GM21737 (cell line): ENCODE results near the gene TGFBR2.
A peak's percentile ranks its signal among the peaks of the same experiment; 100 is the strongest.
"Not testable (repeated sequence)": the region's sequence is repeated elsewhere in the genome, so short reads cannot be mapped to it uniquely, and the experiment has no call there.

Experiments
- ATAC-seq: cut with Tn5 transposase; IDR thresholded peaks from one replicate; pipeline ENCODE4 v1.9.1; 2021; ENCODE audit warnings: mild to moderate bottlenecking, moderate library complexity; ENCODE audit not compliant: unreplicated experiment

Gene TGFBR2

DNA sequence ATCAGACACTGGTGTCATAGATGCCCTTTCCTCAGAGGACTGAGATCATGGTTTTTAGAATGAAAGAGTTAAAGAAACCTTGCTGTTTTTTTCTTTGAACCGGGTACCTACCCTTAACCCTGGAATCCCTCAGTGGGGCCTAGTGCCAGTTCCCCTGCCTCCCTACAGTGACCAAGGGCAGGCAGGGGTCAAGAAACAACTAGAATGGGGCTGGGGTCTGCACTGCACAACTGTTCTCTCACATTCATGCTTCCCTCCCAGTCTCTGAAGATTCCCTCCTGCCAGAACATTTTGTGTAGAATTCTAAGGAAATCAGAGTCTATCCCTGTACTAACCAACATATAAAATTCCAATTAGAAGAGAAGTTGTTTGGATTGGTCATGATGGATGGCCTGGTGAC, 47.9 kb downstream of the TGFBR2 start:
- ATAC-seq: no peak

DNA sequence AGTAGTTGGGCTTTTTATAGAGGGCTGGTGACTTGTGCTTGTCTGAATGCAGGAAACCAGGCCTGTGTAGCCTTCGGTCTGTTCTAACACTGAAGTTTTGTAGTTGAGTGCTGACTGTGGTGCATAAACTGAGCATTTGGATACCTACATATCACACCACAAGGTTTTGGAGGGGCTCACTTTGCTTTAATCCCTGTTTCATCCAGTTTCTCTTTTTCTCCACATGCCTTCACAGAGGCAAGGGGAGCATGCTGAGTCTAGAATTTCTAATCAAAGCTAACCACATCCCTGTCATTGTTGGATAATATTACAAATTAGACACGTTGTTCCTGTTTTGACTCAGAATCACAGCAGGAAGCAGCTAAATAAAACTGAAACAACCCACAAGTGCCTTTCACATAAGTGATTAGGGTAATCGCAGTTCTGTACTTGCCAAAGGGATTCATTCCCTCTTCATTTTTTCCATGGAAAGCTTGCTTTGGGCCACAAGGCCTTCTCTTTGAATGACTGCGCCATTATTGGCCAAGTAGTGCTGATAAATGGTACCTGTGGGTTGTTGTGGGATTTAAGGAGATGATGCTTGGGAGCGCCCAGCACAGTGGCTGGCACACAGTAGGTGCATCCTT, 48.9 kb downstream of the TGFBR2 start:
- ATAC-seq: no peak

DNA sequence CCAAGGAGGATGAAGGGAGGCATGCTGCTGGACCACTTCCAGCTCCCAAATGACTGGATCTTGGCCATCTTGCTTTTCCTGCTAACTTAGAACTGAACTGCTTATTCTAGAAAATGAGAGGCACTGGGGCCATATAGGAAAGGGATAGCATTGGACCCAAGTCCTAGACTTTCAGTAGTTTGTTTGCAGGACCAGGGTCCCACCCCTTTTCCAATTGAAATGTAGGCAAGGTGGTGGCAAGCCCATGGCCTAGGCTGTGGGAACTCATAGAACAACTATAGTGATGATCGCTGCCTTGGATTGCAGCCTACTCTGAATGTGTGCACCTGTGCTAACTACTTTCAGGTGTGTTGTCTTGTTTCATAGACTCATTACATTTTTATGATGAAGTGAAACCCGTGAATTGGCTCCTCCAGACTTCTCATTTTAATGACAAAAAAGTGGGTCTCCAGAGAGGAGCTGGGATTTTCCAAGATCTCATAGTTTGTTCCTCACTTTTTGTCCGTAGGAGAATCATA, 50.3 kb downstream of the TGFBR2 start:
- no peak for ATAC-seq

DNA sequence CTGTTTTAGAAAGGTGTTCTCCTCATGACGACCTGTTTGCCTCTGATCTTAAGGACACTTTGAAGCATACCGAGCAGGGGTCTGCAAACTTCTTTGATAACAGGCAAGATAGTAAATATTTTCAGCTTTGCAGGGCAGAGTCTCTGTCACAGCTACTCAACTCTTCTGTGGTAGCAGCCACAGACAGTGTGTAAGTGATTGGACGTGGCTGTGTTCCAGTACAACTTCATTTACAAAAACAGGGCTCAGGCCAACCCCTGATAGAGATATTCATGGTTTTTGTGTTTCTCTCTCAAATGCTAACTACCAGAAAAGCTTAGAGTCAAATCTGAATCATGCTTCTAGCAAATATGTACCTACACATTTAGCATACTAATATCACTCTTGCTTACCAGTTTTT, 51.5 kb downstream of the TGFBR2 start:
- peak; percentile 18 for ATAC-seq

DNA sequence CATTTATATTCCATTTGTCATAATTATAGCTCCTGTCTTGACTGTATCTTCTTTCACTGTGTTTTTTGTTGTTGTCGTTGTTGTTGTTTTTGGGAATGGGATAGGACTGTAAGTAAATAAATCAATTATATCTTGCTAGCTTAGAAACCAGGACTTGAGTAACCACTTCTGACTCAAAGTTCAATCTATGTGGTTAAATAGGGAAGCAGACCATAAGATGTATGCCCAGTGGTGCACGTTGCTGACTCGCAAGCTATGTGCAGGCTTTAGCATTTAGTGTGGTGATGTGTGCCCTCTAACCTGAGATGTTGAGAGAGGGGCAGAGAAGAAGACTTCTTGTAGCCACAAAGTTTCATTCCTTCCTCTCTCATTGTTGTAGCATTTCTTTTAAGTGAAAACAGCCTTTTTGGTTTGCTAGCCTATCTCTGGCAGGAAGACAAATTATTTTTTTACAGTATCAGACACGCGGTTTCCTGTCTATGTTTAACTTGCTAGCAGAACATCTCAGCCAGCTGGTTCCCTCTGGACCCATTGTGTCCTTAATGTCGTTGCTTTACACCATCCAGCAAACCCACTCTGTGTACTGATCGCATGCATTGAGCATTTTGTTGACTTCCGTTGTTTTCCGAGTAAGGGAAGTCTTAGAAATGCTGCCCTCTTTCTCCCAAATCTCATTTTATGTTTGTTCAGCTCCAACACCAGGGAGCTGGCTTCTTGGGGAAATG, 52.1 kb downstream of the TGFBR2 start:
- peak; percentile 93 for ATAC-seq

DNA sequence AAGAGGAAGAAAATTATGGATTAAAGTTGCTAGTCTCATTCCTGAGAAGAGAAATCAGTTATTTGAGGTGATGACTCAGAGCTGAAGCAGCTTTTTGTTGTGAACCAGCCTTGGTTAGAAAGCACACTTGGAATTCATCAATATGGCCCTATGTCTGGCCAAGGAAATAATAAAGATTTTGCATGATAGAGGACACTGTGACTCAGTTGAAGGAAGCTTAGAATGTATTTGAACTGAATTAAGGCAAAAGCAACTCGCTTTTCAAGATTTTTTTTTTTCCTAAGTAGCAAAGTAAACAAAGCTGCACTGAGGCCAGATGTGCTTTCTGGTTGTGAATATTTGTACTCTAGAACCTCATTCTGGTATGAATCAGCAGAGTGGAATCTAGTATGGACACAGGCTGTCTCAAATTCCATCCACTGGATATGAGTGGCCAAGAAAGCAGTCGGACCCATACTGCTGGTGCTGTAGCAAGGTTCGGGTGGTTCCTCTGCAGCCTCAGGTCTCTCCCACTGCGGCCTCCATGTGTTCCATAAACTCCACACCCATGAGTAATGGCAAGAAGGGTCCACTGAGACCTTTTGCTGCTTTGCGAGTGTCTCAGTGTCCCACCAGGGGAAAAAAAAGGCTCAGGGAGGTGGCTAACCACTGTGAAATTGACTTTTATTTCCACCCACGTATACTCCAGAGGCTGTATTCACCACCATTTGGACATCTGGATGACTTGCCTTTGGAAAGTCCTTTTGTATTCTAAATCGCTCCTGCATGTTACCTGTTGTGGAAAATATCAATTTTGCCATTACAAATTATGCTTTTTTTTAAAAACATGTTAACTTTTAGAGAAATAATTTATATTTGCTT, 53.1 kb downstream of the TGFBR2 start:
- ATAC-seq: no peak

DNA sequence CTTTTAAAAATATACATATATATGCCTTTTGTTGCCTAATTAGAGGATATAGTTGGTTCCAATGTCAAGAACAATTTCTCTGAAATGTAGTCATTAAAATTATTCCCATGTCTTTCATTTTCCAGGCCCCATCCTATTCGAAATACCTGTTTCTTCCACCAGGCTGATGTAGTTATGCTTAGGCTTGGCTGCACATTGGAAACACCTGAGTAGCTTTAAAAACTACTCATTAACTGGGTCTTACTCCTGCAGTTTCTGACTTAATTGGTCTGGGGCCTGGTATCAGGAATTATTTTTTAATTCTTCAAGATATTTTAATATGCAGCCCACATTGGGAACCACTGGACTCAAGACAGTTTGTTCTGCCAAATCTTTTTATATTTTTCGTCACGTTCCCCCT, 53.7 kb downstream of the TGFBR2 start:
- ATAC-seq: no peak

DNA sequence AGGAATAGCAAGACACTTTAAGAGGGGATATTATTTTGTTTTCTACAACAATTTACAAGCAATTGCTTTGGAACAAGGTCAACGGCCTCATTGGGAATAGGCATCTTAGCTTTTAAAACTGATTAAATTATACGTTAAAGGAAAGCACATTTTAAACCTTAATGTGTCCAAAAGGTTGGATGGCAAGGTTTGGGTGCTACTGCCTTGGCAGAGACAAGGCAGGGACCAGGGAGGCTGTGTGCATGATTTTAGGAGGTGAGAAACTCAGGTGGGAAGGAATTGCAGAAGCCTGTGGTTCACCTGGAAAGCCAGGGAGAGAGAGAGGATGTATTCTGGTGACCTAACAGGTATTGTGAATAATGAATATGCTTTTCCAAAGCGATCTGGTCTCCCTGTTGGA, 54.3 kb downstream of the TGFBR2 start:
- ATAC-seq: no peak

DNA sequence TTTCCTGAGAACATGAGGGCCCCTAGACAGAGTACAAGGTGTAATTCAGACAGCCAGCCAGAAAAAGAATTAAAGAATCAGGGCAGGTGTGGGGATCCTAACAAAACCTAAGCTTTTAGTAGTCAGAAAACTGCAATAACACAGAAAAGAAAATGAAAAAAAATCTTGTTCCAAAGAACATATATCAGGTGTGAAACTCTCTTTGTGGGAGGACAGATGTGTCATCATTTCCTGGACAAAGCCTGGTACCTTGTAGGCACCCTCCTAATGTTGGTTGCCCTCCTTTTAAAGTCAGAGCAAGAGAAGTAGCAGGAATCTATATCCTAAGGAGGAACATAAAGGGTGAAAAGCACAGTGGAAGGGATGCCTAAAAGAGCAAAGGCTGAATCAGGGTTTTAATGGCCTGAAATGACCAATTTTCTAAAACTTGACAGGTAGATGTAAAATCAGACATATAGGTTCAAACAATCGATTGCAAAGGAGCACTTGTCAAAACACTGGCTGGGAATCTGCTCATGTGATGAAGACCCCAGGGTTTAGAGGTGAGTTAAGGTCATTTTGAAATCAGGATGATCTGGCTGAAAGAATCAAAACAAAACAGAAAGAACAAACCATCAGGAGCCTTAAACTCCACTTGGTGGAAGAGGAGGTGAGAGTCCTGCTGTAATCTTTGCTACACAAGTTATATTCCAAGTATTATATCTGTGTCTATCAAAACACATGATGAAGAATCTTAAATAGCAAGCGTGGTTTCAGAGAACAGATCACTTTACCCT, 54.9 kb downstream of the TGFBR2 start:
- no peak for ATAC-seq

DNA sequence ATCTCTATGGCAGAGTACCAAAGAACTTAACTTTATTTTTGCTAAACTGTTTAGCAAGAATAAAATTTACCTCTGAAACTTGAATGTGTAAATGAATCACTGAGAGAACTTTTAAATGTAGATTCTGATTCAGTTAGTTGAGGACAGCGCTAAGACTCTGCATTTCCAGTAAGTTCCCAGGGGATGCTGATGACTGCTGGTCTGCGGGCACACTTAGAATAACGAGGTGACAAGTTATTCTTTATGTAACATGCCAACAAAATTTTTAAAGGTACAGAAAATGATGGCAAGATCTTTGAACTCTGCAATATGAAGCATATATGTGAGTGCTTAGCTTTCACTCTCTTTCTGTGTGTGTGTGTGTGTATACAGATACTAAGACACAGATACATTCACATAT, 56.4 kb downstream of the TGFBR2 start:
- ATAC-seq: no peak

DNA sequence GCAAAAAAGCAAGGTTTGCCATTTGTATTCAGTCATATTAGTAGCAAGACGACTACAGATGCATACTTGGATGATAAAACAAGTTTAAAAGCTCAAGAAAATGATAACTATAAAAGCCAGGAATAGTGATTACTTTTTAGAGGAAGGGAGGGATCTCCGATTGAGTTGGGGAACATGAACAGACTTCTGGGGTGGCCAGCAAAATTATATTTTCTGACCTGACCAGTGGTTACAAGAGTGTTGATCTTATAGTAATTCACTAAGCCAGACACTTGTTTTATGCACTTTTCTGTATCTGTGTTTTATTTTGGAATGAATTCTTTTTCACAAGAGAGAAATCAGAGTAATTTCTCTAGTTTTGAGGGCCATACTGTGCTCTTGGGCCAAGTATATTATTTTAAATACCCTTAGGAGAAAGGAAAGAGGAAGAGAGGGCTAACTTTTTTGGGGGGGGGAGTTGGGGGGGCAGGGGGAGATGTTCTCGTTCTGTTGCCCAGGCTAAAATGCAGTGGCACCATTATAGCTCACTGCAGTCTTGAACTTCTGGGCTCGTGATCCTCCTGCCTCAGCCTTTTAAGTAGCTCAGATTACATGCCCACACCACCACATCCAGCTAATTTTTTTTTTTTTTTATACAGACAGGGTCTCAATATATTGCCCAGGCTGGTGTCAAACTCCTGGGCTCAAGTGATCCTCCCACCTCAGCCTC, 57.3 kb downstream of the TGFBR2 start:
- ATAC-seq: no peak

DNA sequence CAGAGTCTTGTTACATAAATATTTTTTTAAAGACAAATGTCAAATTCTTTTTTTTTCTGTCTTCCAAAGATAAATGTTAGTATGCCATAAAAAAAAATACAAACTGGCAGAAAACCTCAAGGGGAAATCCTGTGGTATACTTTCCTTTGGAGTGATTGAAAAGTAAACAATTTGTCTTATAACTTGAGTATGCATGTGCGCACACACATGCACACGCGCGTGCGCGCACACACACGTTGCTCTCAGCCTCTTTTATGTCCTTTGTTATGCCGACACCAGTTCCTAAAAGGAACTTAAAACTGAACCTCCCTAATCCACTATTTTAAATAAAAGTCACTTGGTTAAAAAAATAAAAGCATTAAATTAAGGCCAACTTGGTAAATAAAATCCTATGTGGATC, 58.1 kb downstream of the TGFBR2 start:
- ATAC-seq: no peak

DNA sequence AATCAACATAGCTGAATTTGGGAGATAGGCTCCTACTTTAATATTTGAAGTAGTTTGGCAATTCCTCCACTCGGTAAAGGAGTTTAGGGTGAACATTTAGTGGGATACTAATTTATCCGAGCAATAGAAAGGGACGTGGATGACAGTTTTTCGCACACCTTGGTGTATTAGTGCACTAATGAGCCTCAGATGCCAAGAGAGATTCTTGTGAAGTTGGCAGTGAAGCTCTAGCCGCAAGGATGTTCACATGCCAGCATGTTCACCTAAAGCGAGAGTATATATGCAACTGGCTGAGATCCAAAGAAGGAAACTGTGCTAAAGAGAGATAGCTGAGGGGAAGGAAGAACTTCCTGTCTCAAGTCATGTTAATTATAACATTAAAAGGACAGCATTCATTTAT, 58.5 kb downstream of the TGFBR2 start:
- no peak for ATAC-seq

DNA sequence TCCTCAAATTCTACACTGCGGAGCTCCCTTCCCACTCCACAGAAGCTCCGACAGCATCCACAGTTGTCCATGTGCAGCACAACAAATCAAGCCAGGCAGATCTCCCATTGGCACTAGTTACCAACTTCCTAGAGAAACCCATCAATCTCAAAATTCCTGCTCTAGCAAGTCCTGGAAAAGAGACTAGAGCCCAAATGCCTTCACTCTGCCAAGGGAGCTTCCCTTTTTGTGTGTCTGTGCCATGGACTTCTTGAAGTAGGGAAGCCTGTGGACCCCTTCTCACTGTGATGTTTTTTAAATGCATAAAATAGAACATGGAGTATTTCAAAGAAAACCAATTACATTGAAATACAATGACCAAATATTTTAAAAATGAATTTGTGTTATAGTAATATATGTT, 59.1 kb downstream of the TGFBR2 start:
- no peak for ATAC-seq

DNA sequence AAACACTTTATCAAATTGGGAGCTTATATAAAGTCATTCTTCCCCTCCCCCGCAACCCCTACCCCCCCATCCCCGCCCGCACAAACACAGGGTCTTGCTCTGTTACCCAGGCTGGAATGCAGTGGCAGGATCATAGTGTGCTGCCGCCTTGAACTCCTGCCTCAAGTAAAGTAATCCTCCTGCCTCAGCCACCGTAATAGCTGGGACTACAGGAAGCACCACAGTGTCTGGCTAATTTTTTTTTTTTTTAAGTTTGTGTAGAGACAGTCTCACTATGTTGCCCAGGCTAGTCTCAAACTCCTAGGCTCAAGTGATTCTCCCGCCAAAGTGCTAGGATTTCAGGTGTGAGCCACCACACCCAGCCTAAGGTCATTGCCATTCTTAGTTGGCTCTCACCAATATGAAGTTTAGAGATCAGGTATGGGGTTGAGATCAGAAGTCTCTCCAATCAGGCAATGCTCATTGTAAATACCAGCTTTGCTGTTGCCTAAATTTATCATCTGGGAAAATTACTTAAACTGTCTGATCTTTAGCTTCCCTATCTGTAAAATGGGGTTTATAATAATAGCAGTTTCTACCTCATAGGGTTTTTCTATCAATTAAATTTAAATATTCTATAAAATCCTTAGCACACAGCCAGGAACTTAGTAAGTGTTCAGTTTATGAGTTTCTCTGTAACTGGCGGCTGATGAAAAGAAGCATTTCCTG, 60.3 kb downstream of the TGFBR2 start:
- ATAC-seq: no peak

DNA sequence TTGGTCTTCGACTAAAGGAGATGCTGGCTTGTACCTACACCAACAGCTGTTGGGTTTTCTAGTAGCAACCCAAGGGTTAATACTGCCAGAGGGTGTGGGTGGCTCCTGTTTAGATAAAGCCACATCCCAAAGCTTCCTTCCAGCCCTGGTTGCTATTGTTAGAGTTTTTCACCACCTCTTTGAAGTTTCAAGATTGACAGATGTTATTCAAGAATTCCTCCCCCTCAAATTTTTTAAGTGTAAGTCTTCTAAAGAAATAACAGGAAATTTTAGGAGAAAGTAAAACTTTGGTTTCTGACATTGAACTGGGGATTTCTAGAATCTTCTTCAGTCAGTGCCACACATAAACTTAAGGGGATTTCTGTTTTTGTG, 60.9 kb downstream of the TGFBR2 start:
- ATAC-seq: no peak

DNA sequence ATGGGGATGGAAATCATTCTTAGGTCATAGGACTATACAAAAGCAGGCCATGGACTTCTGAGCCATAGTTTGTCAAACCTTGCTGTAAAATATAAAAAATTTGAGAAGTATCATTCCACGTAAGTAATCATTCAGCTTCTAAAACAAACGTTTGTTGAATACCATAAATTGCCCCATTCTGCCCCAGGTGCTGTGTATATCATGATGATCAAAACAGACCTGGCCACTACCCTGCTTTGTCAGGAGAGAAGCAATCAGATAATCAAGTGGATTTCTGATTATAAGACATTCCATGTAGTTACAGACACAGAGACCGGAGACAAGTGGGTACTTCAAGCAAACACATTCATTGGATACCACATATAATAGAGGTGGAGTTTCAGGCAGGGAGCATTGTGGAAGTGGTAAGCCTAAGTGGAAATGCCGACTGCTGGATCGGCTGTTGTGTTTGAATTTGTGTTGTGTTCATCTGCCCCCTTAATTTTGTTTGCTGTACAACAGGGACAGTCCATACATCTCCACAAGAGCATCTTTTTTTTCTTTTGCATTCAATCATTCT, 61.7 kb downstream of the TGFBR2 start:
- no peak for ATAC-seq

DNA sequence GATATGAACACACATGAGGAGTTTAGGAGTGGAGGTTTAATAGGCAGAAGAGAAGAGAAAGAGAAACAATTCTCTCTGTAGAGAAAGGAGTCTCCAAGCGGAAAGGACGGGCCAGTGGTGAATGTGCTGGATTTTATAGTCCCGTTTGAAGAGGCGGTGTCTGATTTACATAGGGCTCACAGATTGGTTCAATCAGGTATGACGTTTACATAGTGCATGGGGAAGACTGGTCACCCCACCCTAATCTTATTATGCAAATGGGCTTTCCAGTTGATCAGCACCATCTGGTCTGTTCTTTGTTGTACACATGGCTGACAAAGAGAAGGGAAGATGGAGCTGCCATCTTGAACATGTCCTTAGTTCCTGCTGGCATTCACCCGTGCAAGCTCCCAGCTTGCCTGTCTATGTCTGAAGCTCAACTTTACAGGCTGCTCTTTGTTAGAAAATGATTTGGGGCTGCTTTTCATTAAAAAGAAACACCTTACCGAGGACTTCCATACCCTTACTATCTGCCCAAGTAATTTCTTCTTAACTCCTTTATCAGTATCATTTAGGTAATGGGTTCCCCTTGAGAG, 63.0 kb downstream of the TGFBR2 start:
- ATAC-seq: not testable (repeated sequence)

DNA sequence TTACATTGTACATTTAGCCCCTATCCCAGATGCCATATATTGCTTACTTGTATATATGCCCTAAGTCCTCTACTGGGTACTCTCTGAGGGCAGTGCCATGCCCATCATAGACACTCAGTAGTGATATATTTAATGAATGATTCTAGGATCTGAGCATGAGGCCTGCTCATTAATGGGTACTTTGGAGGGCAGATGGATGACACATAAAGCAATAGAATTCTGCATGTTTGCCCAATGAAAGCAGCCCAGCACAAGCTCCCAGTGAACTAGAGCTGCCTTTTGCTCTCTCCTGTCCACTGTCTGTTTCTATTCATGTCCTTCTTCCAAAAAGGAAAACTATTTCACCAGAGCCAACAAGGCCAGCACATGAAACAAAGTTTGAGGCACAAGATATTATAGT, 63.9 kb downstream of the TGFBR2 start:
- no peak for ATAC-seq
